HepG2 (cell line): ENCODE data around the gene ETV6. TPM values are rescaled to one million over a fixed set of nuclear protein-coding genes. Genes with fewer than 3 reads are reported as not detected.

Experiments
- ATAC-seq: fragments of 200-7000 bp; cut with Tn5 transposase; 3 replicates; pipeline ENCODE4 v1.9.1; 2020; ENCODE audit warnings: mild to moderate bottlenecking, moderate library complexity
- BruUV-seq: library from RNA; stranded (reverse); fragments of 400-500 nt; replicated peaks from 2 replicates; lab custom pipeline; 2021; lab: Mats Ljungman, UMichigan
- CTCF ChIA-PET: fragments of 300-600 bp; formaldehyde crosslinking; extraction: SDS; loops from one replicate; lab custom pipeline; 2021; ENCODE audit warnings: low total read pairs, inconsistent platforms, low intra/inter-chr PET ratio; lab: Yijun Ruan, JAX
- POLR2A ChIA-PET: fragments of 350-600 bp; sonication (Branson Sonifier 250); formaldehyde crosslinking; loops from one replicate; lab custom pipeline; 2020; ENCODE audit warnings: antibody characterized with exemption, inconsistent platforms; lab: Yijun Ruan, JAX
- DNase-seq: peaks from one replicate; pipeline ENCODE4 v3.0.0-alpha.2; 2015; ENCODE audit warnings: low spot score
- FAIRE-seq: peaks from 3 replicates; lab custom pipeline; 2011; peaks lifted over from hg19 to GRCh38; lab: Jason Lieb, UNC
- H2AFZ ChIP-seq: one replicate; pipeline ENCODE4 v1.6.1; 2011; ENCODE audit warnings: low read length, inconsistent platforms
- H3K27ac ChIP-seq: fragments of 300-600 bp; 3 replicates; pipeline ENCODE4 v1.8.0; 2011; ENCODE audit warnings: mixed run types, mild to moderate bottlenecking, mixed read lengths, low read length, inconsistent platforms; ENCODE audit not compliant: insufficient read depth; ENCODE audit errors: extremely low read length
- H3K27me3 ChIP-seq, 2 experiments: fragments of 200-600 bp in 1 of 2; 2 replicates in 1 of 2; 3 replicates in 1 of 2; pipeline versions ENCODE4 v1.6.0 to v1.8.0; 2011; ENCODE audit warnings: low read length in 2 of 2, mild to moderate bottlenecking in 2 of 2, moderate library complexity in 2 of 2, inconsistent platforms in 1 of 2; ENCODE audit not compliant: insufficient read depth in 2 of 2, control insufficient read depth in 1 of 2
- H3K36me3 ChIP-seq, 2 experiments: fragments of 200-600 bp in 1 of 2; replicated peaks in 1 of 2; 2 replicates in 1 of 2; 3 replicates in 1 of 2; pipeline versions ENCODE4 v1.5.1 to v1.8.0; 2011; ENCODE audit warnings: low read length in 2 of 2, inconsistent platforms in 1 of 2; ENCODE audit not compliant: insufficient read depth in 2 of 2, control insufficient read depth in 1 of 2
- H3K4me1 ChIP-seq: 2 replicates; pipeline ENCODE4 v1.5.1; 2012; ENCODE audit warnings: low read length, inconsistent platforms; ENCODE audit not compliant: insufficient read depth
- H3K4me2 ChIP-seq: 2 replicates; pipeline ENCODE4 v1.6.0; 2011; ENCODE audit warnings: low read depth, low read length, inconsistent platforms
- H3K4me3 ChIP-seq, 3 experiments: fragments of 200-600 bp in 1 of 3; sonication (generic), shearing (Covaris generic) in 1 of 3; replicated peaks in 1 of 3; 2 replicates each; pipeline ENCODE4 v1.5.1; 2011 to 2016; ENCODE audit warnings: low read length in 3 of 3, inconsistent platforms in 2 of 3, low read depth in 2 of 3, mild to moderate bottlenecking in 2 of 3, control low read depth in 1 of 3, mixed read lengths in 1 of 3; ENCODE audit not compliant: insufficient read depth in 1 of 3
- H3K79me2 ChIP-seq: one replicate; pipeline ENCODE4 v1.6.1; 2011; ENCODE audit warnings: low read length, inconsistent platforms; ENCODE audit not compliant: insufficient read depth
- H3K9ac ChIP-seq: 2 replicates; pipeline ENCODE4 v1.6.0; 2011; ENCODE audit warnings: mild to moderate bottlenecking, low read depth, low read length, inconsistent platforms; ENCODE audit not compliant: insufficient read depth
- H3K9me3 ChIP-seq: 2 replicates; pipeline ENCODE4 v1.5.1; 2012; ENCODE audit warnings: mild to moderate bottlenecking, low read length
- H4K20me1 ChIP-seq: 2 replicates; pipeline ENCODE4 v1.6.0; 2011; ENCODE audit warnings: inconsistent platforms, mild to moderate bottlenecking, low read length, moderate library complexity; ENCODE audit not compliant: insufficient read depth
- CENPT ChIP-seq: sonication (generic); formaldehyde crosslinking; IDR thresholded peaks from 2 replicates; pipeline ENCODE4 v1.8.0; 2022; ENCODE audit warnings: low read depth, mild to moderate bottlenecking, moderate library complexity, missing genetic modification reagents
- MAFF ChIP-seq: IDR thresholded peaks from 2 replicates; pipeline ENCODE4 v1.6.1; 2011; ENCODE audit warnings: low read depth, low read length, improper control_type of control experiment
- MAFK ChIP-seq, 2 experiments: IDR thresholded peaks in 1 of 2; conservative IDR thresholded peaks in 1 of 2; 2 replicates each; pipeline ENCODE4 v1.6.1; 2011; ENCODE audit warnings: improper control_type of control experiment in 2 of 2, low read length in 2 of 2
- RFXAP ChIP-seq: sonication (generic); formaldehyde crosslinking; IDR thresholded peaks from 2 replicates; pipeline ENCODE4 v1.4.0; 2020; ENCODE audit warnings: missing genetic modification reagents, borderline replicate concordance
- SIX1 ChIP-seq: sonication (generic); formaldehyde crosslinking; IDR thresholded peaks from 2 replicates; pipeline ENCODE4 v1.4.0; 2020; ENCODE audit warnings: missing genetic modification reagents, borderline replicate concordance
- SOX13 ChIP-seq, 3 experiments: fragments of 450-650 bp in 1 of 3; sonication (generic) in 1 of 3; formaldehyde crosslinking in 1 of 3; IDR thresholded peaks in 2 of 3; conservative IDR thresholded peaks in 1 of 3; 2 replicates each; pipeline versions ENCODE4 v1.5.0 to v1.6.1; 2016 to 2020; ENCODE audit warnings: antibody characterized with exemption in 1 of 3, mild to moderate bottlenecking in 1 of 3, missing compliant biosample characterization in 1 of 3, missing genetic modification reagents in 1 of 3, moderate library complexity in 1 of 3
- YY1 ChIP-seq: IDR thresholded peaks from 2 replicates; pipeline ENCODE4 v1.6.1; 2011; ENCODE audit warnings: low read length, low read depth, moderate library complexity, mild to moderate bottlenecking; ENCODE audit not compliant: insufficient read depth, insufficient replicate concordance
- WGBS: methylation state at CpG from one replicate; pipeline ENCODE4 v1.1.6; 2017; ENCODE audit warnings: low lambda C conversion rate; 5-methylcytosine and 5-hydroxymethylcytosine counted together
- in situ Hi-C: cut with HindIII; loops from 2 replicates; pipeline ENCODE4 v1.10.0; 2017; ENCODE audit warnings: low pct_unique_long_range_greater_than_20kb; ENCODE audit not compliant: extremely low pct_ligation_motif_present
- intact Hi-C: fragments of 100-400 bp; cut with micrococcal nuclease; formaldehyde crosslinking; loops from one replicate; pipeline ENCODE4 v1.10.0; 2022; ENCODE audit not compliant: unreplicated experiment
- polyA plus RNA-seq, 8 experiments: library from polyadenylated mRNA; depleted of rRNA in 3 of 8; stranded (reverse) in 7 of 8; unstranded in 1 of 8; fragments of >200 nt; fragmentation: Illumina TruSeq in 4 of 8; extraction: Trizol in 4 of 8; gene quantifications; 2 replicates each; pipeline versions ENCODE4 v1.2.1 to v1.2.3, GENCODE V29; 2011 to 2016; ENCODE audit warnings: low read depth in 4 of 8, missing spikeins in 1 of 8, mixed read lengths in 1 of 8; ENCODE audit not compliant: insufficient read depth in 1 of 8
- total RNA-seq, 5 experiments: library from RNA; depleted of rRNA; stranded (reverse); fragments of >200 nt; fragmentation: Illumina TruSeq; extraction: Trizol; gene quantifications; 2 replicates each; pipeline ENCODE4 v1.2.3, GENCODE V29; 2016; ENCODE audit warnings: low read depth in 1 of 5
- TF ChIP-seq, protein P1 (sequence below): fragments of 450-650 bp; IDR thresholded peaks from 2 replicates; pipeline ENCODE4 v1.6.1; 2017; ENCODE audit warnings: mild to moderate bottlenecking
- TF ChIP-seq, protein P2 (sequence below): sonication (generic); formaldehyde crosslinking; IDR thresholded peaks from 2 replicates; pipeline ENCODE4 v1.4.0; 2020; ENCODE audit warnings: missing genetic modification reagents
- TF ChIP-seq, protein P3 (sequence below): sonication (generic); formaldehyde crosslinking; IDR thresholded peaks from 2 replicates; pipeline ENCODE4 v1.5.0; 2020; ENCODE audit warnings: missing genetic modification reagents

Gene ETV6
- total and polyA plus RNA-seq, 2 of the 13 experiments (the other 11 are each of a cell fraction or from before 2014, with no cell fraction given) = 2.2 to 3.0 TPM

DNA sequence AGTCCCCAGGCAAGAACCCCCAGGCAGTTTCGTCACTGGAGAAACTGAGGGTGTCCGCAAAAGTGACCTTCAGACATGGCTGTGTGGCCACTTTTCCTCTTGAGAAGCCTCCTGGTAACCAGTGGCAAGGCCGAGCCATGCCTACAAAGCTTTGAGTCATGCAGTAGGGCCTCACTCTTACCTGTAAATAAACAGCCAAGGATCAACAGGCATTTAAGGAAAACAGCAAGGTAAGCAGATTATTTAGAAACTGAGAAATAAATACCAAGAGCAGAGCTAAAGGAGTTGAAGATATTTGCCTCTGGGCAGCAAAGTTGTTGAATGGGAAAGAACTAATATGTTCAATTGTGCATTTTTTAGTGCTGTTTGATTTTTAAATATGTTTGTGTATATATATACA, 280.2 kb downstream of the ETV6 start:
- no peak overlapping the region for H3K4me3 ChIP-seq
- no peak for DNase-seq
- H3K9ac ChIP-seq = no peak overlapping the region
- no peak for ATAC-seq
- peaks cover 0 to 8% of the 10 kb centered on the region in 2 experiments; a peak in 2 of 5 replicates for H3K27me3 ChIP-seq
- no peak for FAIRE-seq
- no TSS peak for BruUV-seq
- H3K36me3 ChIP-seq = no peaks in the 10 kb centered on the region
- WGBS = 22% methylated on average over 3 of the region's 3 CpGs
- in situ Hi-C loops = no loop called here
- no peak overlapping the region for H2AFZ ChIP-seq
- no peaks in the 10 kb centered on the region for H3K9me3 ChIP-seq
- no peak overlapping the region for H3K27ac ChIP-seq
- H4K20me1 ChIP-seq = no peaks in the 10 kb centered on the region
- no peak overlapping the region for H3K4me2 ChIP-seq
- TF ChIP-seq, protein P1, sequence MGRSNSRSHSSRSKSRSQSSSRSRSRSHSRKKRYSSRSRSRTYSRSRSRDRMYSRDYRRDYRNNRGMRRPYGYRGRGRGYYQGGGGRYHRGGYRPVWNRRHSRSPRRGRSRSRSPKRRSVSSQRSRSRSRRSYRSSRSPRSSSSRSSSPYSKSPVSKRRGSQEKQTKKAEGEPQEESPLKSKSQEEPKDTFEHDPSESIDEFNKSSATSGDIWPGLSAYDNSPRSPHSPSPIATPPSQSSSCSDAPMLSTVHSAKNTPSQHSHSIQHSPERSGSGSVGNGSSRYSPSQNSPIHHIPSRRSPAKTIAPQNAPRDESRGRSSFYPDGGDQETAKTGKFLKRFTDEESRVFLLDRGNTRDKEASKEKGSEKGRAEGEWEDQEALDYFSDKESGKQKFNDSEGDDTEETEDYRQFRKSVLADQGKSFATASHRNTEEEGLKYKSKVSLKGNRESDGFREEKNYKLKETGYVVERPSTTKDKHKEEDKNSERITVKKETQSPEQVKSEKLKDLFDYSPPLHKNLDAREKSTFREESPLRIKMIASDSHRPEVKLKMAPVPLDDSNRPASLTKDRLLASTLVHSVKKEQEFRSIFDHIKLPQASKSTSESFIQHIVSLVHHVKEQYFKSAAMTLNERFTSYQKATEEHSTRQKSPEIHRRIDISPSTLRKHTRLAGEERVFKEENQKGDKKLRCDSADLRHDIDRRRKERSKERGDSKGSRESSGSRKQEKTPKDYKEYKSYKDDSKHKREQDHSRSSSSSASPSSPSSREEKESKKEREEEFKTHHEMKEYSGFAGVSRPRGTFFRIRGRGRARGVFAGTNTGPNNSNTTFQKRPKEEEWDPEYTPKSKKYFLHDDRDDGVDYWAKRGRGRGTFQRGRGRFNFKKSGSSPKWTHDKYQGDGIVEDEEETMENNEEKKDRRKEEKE = no peak
- no peak for TF ChIP-seq RFXAP (CRISPR knock-in tag)
- peak; percentile 85 for TF ChIP-seq MAFF
- TF ChIP-seq MAFK (conservative IDR thresholded peaks at IDR 0.05 in 1 of 2, IDR thresholded peaks at IDR 0.05 in 1 of 2; ENCODE audit: low read length in 2 of 2) = peak; percentile 84 to 91
- no peaks in the 10 kb centered on the region for H3K4me1 ChIP-seq
- CTCF ChIA-PET = no interaction called here
- POLR2A ChIA-PET = no interaction called here
- no peaks in the 10 kb centered on the region for H3K79me2 ChIP-seq
- intact Hi-C loops = no loop called here

DNA sequence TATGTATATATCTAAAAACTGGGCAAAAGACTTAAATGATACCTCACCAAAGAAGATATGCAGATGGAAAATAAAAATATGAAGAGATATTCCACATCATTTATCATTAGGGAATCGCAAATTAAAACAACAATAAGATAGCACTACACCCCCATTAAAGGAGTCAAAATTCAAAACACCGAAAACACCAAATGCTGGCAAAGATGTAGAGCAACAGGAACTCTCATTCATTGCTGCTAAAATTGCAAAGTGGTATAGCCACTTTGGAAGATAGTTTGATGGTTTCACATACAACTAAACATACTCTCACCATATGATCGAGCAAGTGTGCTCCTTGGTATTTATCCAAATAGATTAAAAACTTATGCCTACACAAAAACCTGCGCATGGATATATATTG, 289.7 kb downstream of the ETV6 start:
- in situ Hi-C loops (no loop called here), intact Hi-C loops (no loop called here)
- Histone ChIP-seq H3K9ac (no peak overlapping the region), H3K4me1 (no peaks in the 10 kb centered on the region; the same call in 1 of the 2 replicates), H3K4me3 (no peak overlapping the region), H3K4me2 (no peak overlapping the region), H3K79me2 (no peaks in the 10 kb centered on the region), H2AFZ (no peak overlapping the region), H3K9me3 (no peaks in the 10 kb centered on the region), H3K36me3 (no peaks in the 10 kb centered on the region), H3K27ac (no peak overlapping the region), H4K20me1 (no peaks in the 10 kb centered on the region), H3K27me3 (no peaks in the 10 kb centered on the region)
- DNase-seq = no peak
- ChIA-PET POLR2A (no interaction called here), CTCF (no interaction called here)
- ATAC-seq = no peak
- no TSS peak for BruUV-seq
- WGBS = 33% methylated on average over 4 of the region's 4 CpGs
- no peak for FAIRE-seq
- no peak for TF ChIP-seq YY1
- no peak for TF ChIP-seq CENPT (CRISPR knock-in tag)
- no peak for TF ChIP-seq SOX13 (IDR thresholded peaks at IDR 0.05)
- TF ChIP-seq SOX13 (CRISPR knock-in tag; conservative IDR thresholded peaks at IDR 0.05 in 1 of 2, IDR thresholded peaks at IDR 0.05 in 1 of 2) = no peak
- no peak for TF ChIP-seq SIX1 (CRISPR knock-in tag)
- TF ChIP-seq, protein P2, sequence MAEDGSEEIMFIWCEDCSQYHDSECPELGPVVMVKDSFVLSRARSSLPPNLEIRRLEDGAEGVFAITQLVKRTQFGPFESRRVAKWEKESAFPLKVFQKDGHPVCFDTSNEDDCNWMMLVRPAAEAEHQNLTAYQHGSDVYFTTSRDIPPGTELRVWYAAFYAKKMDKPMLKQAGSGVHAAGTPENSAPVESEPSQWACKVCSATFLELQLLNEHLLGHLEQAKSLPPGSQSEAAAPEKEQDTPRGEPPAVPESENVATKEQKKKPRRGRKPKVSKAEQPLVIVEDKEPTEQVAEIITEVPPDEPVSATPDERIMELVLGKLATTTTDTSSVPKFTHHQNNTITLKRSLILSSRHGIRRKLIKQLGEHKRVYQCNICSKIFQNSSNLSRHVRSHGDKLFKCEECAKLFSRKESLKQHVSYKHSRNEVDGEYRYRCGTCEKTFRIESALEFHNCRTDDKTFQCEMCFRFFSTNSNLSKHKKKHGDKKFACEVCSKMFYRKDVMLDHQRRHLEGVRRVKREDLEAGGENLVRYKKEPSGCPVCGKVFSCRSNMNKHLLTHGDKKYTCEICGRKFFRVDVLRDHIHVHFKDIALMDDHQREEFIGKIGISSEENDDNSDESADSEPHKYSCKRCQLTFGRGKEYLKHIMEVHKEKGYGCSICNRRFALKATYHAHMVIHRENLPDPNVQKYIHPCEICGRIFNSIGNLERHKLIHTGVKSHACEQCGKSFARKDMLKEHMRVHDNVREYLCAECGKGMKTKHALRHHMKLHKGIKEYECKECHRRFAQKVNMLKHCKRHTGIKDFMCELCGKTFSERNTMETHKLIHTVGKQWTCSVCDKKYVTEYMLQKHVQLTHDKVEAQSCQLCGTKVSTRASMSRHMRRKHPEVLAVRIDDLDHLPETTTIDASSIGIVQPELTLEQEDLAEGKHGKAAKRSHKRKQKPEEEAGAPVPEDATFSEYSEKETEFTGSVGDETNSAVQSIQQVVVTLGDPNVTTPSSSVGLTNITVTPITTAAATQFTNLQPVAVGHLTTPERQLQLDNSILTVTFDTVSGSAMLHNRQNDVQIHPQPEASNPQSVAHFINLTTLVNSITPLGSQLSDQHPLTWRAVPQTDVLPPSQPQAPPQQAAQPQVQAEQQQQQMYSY (CRISPR knock-in tag) = no peak
- TF ChIP-seq, protein P3, sequence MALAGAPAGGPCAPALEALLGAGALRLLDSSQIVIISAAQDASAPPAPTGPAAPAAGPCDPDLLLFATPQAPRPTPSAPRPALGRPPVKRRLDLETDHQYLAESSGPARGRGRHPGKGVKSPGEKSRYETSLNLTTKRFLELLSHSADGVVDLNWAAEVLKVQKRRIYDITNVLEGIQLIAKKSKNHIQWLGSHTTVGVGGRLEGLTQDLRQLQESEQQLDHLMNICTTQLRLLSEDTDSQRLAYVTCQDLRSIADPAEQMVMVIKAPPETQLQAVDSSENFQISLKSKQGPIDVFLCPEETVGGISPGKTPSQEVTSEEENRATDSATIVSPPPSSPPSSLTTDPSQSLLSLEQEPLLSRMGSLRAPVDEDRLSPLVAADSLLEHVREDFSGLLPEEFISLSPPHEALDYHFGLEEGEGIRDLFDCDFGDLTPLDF (CRISPR knock-in tag) = no peak
